Superior temporal gyrus (tissue), 1 donor: ENCODE data around the gene ZC3H8.

Source experiments
- DNase-seq: peaks from one replicate; pipeline ENCODE4 v3.0.0-alpha.2; 2016; ENCODE audit errors: extremely low spot score

Gene ZC3H8

DNA sequence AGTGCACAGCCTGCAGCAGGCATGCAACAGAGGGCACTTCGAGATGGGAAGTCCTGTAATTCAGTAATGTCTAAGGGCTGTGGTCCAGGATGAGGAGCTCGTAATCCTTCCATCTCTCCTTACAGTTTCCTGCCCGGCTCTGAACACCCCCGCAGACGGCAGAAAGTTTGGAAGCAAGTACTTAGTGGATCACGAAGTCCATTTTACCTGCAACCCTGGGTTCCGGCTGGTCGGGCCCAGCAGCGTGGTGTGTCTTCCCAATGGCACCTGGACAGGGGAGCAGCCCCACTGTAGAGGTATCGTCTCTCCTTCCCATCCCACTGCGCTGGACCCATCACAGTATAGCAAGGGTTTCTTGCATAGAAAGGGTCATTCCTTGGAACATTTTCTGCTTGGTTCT lies 90.0 kb downstream of the ZC3H8 start:
- no peak for DNase-seq

DNA sequence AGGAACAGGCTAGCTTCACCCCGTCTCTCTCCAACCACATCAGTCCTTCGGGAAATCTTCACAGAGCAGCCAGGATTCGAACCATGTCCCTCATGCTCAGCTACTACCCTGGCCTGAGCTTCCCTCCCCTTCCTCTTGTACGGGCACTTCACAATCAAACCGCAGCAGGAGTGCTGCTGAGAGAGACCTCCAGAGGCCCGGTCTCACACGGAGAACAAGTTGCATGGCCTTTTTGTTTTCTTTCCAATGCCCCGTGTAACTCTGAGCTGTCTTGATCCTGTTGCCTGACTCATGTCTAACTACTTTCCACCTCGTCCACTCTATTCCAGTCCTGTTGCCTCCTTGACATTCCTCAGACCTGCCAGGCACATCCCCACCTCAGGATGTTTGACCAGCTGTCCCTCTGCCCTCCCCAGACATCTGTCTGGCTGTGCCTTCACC lies 91.3 kb downstream of the ZC3H8 start:
- DNase-seq, result no peak

DNA sequence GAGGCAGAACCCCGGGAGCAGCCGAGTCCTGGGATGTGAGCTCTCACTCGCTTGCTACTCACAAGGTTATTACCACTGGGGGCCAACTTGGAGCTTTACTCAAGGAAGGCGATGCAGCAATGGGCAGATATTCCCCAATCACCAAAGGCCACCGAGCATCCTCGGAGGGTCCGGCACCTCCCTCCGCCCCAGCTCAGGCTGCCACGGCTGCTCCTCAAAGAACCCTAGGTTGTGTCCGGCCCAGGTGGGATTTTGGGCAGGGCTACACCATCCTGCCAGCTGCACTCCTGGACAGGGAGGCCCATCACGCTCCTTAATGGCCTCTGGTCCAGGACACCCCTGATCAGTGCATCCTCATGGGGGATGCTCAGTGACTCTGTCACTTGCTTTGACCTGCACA lies 91.9 kb downstream of the ZC3H8 start:
- DNase-seq, result no peak

DNA sequence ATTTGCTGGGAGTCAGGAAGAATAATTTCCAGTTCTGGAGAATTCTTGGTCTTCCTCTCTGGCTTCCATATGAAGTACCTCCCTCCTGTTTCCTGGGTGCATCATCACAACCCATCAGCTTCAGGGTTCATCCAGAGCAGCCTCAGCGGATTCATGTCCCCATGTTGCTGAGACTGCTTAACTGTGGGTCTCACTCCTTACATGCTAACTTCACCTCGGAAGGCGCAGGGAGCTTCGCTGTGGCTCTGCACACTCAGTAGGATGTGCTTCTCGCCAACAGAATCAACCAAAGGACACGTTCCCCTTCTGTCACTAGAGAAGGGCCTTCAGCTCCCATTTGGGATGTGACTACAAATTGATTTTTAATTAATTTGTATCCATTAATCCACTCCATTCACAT lies 92.5 kb downstream of the ZC3H8 start:
- DNase-seq, result no peak
